Stimulated activated CD4-positive, alpha-beta T cell treated with anti-CD3 and anti-CD28 coated beads, Interleukin-2, amount 100 ng/mL, for 4 hours (primary cell): ENCODE results near the gene FGFBP2.
"Not testable (repeated sequence)": the region's sequence is repeated elsewhere in the genome, so short reads cannot be mapped to it uniquely, and the experiment has no call there.

ENCODE experiments used
- DNase-seq: peaks from one replicate; pipeline ENCODE4 v3.0.0-alpha.2; 2020; ENCODE audit warnings: low read depth

The FGFBP2 gene

GRCh38 chr4:15930314-15930713, 32.7 kb downstream of the FGFBP2 start:
- no peak for DNase-seq

DNA sequence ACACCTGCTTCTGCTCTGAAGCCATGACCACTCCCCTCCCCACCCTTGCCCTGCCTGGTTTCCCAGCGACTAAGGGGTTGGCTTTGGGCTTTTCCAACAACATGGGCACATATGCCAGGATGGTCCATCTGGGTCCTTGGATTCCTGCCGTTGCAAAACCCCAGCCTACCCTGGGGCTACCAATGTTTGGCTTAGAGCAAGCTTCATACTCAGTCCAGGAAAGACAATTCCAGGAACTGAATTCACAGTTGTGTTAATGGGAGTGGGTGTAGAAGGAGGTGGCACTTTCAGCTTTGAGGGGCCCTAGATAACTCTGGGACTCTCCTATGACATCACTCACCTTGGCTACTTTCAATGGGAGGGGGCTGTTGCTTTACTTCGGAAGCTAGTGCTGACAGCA, 33.4 kb downstream of the FGFBP2 start:
- DNase-seq, result no peak

DNA sequence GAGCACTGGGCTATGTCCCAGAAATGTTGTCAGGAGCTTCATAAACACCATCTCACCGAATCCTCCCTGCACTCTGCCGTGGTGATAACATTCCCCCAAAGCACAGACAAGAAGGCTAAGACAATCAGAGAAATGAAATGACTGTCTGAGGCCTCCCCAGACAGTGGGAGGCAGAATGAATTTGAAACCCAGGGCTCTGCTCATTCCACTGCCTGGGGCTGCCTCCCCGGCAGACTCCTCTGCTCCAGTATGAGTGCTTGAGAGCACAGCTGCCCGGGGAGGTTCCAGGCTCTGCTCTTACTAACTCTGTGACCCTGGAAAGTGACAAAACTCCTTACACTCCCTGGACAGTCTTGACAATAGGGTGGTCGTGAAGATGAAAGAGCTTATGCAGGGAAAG, 34.1 kb downstream of the FGFBP2 start:
- DNase-seq, result no peak

DNA sequence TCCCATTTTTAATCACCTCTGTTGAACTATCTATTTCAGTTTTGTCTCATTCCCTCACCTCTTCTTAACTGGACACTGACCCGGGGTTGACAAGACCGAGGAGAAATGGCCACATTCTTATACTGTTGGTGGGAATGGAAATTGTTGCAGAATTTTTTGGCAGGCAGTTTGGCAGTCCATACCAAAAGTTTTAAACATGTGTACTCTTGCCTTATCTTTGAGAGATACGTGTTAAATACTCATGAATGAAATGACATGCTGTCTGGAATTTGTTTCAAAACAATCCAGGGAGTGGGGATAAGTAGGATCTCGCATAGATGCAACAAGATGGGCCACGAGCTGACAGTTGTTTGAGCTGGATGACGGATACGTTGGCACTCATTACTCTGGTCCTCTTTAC, 36.5 kb downstream of the FGFBP2 start:
- no peak for DNase-seq

GRCh38 chr4:15925830-15926229, 37.1 kb downstream of the FGFBP2 start:
- no peak for DNase-seq

DNA sequence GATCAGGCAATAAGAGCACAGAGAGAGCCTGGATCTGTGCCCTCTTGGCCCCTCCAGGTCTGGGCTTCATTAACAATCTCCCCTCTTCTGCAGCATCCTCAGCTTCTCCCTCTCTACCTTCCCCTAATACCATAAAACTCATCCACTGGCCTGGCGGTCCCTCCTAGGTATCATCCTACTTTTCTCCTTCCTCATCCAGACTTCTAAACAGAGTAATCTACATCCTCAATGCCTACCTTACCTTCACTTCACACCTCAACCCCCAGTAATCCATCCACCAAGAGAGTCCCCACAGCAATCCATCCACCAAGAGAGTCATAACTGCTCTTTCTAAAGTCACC, 41.4 kb downstream of the FGFBP2 start:
- no peak for DNase-seq

GRCh38 chr4:15920723-15921591, 42.0 kb downstream of the FGFBP2 start:
- no peak for DNase-seq

- no peak for DNase-seq
Observed at GRCh38 chr4:15918484-15919129, 44.4 kb downstream of the FGFBP2 start.

GRCh38 chr4:15917297-15917696, 45.7 kb downstream of the FGFBP2 start:
- no peak for DNase-seq

DNA sequence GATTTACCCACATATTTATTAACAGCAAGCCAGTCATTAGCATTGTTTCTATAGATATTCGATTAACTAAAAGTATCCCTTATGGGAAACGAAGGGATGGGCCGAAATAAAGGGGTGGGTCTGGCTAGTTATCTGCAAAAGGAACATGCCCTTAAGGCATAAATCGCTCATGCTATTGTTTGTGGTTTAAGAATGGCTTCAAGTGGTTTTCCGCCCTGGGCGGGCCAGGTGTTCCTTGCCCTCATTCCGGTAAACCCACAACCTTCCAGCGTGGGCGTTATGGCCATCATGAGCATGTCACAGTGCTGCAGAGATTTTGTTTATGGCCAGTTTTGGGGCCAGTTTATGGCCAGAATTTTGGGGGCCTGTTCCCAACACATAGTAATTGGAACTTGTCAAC, 46.6 kb downstream of the FGFBP2 start:
- DNase-seq, result not testable (repeated sequence)

DNA sequence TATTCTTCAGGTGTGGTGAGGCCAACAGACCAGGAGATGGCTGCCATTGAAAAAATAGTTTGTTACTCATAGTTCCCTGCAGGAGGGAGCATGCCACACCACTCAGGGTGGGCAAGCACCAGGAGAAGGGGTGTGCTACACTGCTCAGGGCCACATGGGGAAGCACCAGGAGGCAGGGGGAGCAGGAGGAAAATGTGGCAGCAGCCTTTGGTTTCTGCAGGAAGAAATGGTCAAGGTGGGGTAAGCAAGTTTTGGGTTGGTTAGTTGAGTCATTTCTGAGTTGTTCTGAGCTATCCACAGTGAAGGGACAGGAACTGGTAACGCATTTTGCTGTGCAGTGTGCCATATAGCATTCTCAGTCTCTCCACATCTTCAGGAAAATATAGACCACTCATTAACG, 48.2 kb downstream of the FGFBP2 start:
- DNase-seq, result no peak

DNA sequence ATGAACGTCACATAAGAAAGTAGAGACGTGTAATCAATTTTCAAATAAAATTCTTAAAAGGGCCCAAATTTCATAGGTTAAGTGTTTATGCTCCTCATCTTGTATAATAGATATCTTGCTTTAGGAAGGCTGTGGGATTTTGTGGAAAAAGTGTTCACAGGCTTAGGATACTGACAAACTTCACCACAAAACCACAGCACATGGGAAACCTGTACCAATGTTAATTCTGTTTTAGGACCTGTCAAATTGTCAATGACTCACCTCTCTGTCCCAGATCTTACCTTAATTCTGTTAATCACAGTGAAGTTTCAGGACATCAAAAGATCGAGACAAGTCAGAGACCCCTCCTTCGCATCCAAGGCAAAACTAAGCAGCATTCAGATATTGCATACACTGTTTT, 48.7 kb downstream of the FGFBP2 start:
- no peak for DNase-seq

DNA sequence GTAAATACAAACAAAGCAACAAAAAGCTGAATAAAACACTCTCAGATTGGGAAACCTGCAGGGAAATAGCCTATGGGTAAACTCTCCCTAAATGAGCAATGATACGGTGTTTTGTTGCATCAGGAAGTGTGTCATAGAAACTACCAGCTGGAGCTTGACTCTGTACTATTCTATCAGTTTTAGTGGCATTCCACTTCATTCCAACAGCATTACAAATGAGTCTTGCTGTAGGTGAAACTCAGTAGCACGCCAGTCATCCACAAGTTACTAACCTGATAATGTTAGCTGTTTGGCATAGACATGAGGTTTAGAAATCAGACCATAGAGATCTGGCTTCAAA, 49.4 kb downstream of the FGFBP2 start:
- DNase-seq, result no peak

GRCh38 chr4:15912961-15913630, 49.9 kb downstream of the FGFBP2 start:
- DNase-seq, result no peak

DNA sequence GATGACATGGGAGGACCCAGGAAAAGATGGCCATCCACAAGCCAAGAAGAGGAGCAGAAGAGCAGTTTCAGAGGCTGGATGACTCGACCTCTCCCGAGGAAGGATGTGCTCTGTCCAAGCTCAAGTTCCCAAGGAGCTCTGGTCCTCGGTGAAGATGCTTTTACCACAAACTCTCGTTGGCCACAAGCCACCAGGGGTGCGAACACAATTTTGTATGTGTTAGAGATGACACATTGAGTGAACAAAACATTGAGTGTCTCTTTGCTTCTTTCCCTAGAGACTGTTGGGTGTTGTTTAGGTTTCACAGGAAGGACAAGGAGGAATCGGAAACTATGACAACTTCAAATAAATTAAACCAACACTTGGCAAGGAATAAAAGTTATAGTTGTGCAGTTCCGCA, 50.7 kb downstream of the FGFBP2 start:
- DNase-seq, result no peak
